Choroid plexus epithelial cell (primary cell): ENCODE data around the gene RPN2.

Experiments
- DNase-seq: peaks from one replicate; pipeline ENCODE4 v3.0.0-alpha.2; 2010; ENCODE audit warnings: low read depth
- H3K4me3 ChIP-seq: 2 replicates; pipeline ENCODE4 v1.5.1; 2011; ENCODE audit warnings: low read depth, mild to moderate bottlenecking, control low read depth, low read length, moderate library complexity
- CTCF ChIP-seq: conservative IDR thresholded peaks from 2 replicates; pipeline ENCODE4 v1.5.1; 2011; ENCODE audit warnings: low read depth, mild to moderate bottlenecking, control low read depth, inconsistent platforms, low read length, moderate library complexity

Gene RPN2

DNA sequence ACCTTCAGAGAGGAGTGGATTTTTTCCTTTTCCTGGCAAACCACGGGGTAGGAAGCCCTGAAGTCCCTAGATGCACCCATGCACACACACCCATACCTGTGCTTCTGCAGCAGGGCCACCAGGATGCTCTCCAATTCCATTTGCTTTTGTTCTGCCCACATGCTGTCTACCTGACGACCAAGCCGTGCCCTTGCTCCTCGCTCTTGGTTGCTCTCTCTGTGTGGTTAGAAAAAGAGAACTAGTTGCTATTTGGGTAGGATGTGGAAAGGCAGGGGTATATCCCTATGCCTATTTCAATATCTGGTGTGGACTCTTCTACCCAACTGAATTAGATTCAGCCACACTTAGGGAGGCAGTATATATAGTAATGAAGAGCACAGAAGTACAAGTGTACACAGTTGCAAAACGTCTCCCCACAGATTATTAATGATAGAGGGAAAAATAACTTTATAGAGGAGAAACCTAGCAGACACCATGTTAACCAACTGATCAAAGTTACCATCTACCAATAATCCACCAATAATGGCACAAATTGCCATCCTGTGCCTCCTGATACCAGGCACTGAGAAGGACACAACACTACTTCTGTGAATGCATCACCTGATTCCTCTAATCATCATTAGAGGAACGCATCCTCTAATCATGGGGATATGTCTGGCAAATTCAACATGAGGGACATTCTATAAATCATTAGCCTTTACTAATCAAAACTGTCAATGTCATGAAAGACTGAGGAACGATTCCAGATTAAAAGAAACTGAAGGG lies 75.2 kb downstream of the RPN2 start:
- H3K4me3 ChIP-seq = no peak overlapping the region
- no peak for DNase-seq
- TF ChIP-seq CTCF = no peak

DNA sequence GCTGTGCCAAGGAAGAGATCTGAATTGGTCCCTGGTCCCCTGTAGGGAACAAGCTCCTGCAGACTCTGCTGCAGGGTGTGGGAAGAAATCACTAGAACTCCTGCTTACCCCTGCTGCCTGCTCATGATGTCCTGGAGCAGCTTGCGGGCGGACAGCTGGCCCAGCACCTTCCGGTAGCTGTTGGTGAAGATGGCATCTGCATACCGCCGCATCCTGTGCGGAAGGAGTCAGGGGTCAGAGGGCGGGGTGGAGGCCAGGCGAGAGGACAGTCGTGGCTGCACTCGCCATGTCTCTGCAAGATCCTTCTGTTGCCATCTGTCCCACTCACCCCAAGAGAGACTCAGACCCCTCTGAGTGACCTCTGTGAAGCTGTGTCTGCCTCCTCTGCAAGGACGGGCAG lies 77.2 kb downstream of the RPN2 start:
- TF ChIP-seq CTCF = no peak
- DNase-seq = no peak
- H3K4me3 ChIP-seq = no peak overlapping the region

- no peak for DNase-seq
- TF ChIP-seq CTCF = no peak
Measured at GRCh38 chr20:37257530-37257929, 78.4 kb downstream of the RPN2 start.

DNA sequence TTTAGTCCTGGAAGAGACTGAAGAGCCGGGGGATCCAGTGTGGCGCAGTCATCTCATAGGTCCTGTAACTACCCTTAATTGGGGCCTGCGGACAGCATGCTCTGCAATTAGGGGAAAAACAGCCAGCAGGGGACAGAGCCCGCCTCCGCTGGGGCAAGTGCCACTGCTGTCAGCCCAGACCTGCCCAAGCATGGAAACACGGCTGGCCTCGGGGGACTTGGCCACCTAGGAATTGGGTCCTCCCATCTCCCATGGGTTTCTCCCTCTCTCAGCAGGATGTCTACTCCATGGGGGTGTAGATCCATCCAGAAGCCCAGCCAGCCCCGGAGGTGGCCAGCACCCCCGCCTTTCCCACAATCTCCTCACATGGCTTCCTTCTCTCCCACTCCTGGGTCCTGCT lies 78.9 kb downstream of the RPN2 start:
- no peak for TF ChIP-seq CTCF
- no peak for DNase-seq
- no peak overlapping the region for H3K4me3 ChIP-seq

More at GRCh38 chr20:37257530-37257929, 78.4 kb downstream of the RPN2 start:
- no peak overlapping the region for H3K4me3 ChIP-seq

GRCh38 chr20:37259031-37259430 lies 79.9 kb downstream of the RPN2 start:
- H3K4me3 ChIP-seq = no peak overlapping the region
- no peak for DNase-seq
- no peak for TF ChIP-seq CTCF

DNA sequence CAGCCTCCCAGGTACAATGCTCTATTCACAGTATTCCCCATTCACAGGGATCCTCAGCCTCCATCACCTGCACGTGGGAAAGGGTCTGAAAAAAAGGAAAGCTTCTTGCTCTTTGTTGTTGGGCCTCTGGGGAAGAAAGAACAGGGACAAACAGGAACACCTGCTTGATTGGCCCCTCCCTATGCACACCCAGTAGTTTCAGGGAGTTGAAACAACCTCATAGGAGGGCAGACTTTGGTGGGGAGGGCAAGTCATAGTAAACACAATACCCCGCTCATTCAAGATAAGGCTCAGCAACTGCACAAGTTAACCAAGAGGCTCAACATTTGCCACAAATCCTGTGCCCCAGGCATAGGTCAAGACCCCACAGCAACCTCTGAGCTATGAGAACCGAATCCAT lies 80.7 kb downstream of the RPN2 start:
- no peak overlapping the region for H3K4me3 ChIP-seq
- no peak for TF ChIP-seq CTCF
- no peak for DNase-seq

- DNase-seq = no peak
- no peak overlapping the region for H3K4me3 ChIP-seq
- TF ChIP-seq CTCF = no peak
Measured at GRCh38 chr20:37260923-37261322, 81.8 kb downstream of the RPN2 start.
